Measurements from ENCODE around the gene ARPC1B.

DNA sequence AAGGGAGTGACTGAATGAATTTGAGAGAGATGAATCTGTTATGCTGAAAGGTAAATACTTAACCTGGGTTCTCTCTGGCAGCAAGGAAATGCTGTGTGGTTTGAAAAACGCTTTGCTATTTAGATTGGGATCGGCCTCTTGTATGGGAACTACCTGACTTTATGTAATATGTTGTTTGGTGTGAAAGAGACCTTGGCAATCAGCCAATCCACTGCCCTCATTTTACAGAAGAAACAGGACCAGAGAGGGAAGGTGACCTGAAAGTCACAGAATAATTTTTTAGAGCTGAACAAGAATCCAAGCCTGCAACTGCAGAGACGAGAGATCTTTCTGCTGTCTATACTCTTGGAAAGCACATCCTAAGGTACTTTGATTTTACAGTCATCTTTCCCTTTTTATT is 35.3 kb downstream of the ARPC1B start:
- TF ChIP-seq CTCF (conservative IDR thresholded peaks at IDR 0.05; ENCODE audit: low read depth, low read length) (no peak), RCOR1 (IDR thresholded peaks at IDR 0.05; ENCODE audit: insufficient replicate concordance, low read length) (no peak), POLR2A (IDR thresholded peaks at IDR 0.05; ENCODE audit: low read depth, low read length) (no peak), CEBPB (IDR thresholded peaks at IDR 0.05; ENCODE audit: low read depth, low read length) (no peak), MXI1 (IDR thresholded peaks at IDR 0.05; ENCODE audit: borderline replicate concordance, low read depth, low read length) (no peak), SMC3 (IDR thresholded peaks at IDR 0.05; ENCODE audit: low read depth, low read length) (no peak), MAFK (IDR thresholded peaks at IDR 0.05; ENCODE audit: low read depth, low read length) (no peak), BHLHE40 (IDR thresholded peaks at IDR 0.05; ENCODE audit: low read depth, low read length) (no peak)
- TF ChIP-seq, protein P1, sequence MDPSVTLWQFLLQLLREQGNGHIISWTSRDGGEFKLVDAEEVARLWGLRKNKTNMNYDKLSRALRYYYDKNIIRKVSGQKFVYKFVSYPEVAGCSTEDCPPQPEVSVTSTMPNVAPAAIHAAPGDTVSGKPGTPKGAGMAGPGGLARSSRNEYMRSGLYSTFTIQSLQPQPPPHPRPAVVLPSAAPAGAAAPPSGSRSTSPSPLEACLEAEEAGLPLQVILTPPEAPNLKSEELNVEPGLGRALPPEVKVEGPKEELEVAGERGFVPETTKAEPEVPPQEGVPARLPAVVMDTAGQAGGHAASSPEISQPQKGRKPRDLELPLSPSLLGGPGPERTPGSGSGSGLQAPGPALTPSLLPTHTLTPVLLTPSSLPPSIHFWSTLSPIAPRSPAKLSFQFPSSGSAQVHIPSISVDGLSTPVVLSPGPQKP (IDR thresholded peaks at IDR 0.05; ENCODE audit: borderline replicate concordance, low read depth, low read length): no peak
